Keratinocyte (primary cell): ENCODE results near the gene DCDC2C. TPM values are rescaled to one million over a fixed set of nuclear protein-coding genes. Genes with fewer than 3 reads are reported as not detected.

Experiments used
- DNase-seq: peaks from one replicate; pipeline ENCODE4 v3.0.0-alpha.2; 2011; ENCODE audit warnings: low read depth, missing footprints, low spot score
- FAIRE-seq: peaks from 2 replicates; lab custom pipeline; 2011; peaks lifted over from hg19 to GRCh38; lab: Jason Lieb, UNC
- H2AFZ ChIP-seq: 2 replicates; pipeline ENCODE4 v1.6.0; 2012; ENCODE audit warnings: low read length, control low read depth, inconsistent platforms; ENCODE audit not compliant: control insufficient read depth
- H3K27ac ChIP-seq: 2 replicates; pipeline ENCODE4 v1.5.1; 2011; ENCODE audit warnings: low read length; ENCODE audit not compliant: control insufficient read depth, insufficient read depth
- H3K27me3 ChIP-seq: 3 replicates; pipeline ENCODE4 v1.6.0; 2011; ENCODE audit warnings: low read length; ENCODE audit not compliant: control insufficient read depth, insufficient read depth; ENCODE audit errors: extremely low read depth
- H3K36me3 ChIP-seq, 2 experiments: 2 replicates in 1 of 2; 3 replicates in 1 of 2; pipeline ENCODE4 v1.5.1; 2011; ENCODE audit warnings: low read length in 2 of 2, mild to moderate bottlenecking in 1 of 2; ENCODE audit not compliant: control insufficient read depth in 2 of 2, insufficient read depth in 2 of 2; ENCODE audit errors: extremely low read depth in 1 of 2
- H3K4me1 ChIP-seq: 3 replicates; pipeline ENCODE4 v1.5.1; 2011; ENCODE audit warnings: low read length; ENCODE audit not compliant: control insufficient read depth, insufficient read depth; ENCODE audit errors: extremely low read depth
- H3K4me2 ChIP-seq: 3 replicates; pipeline ENCODE4 v1.6.0; 2011; ENCODE audit warnings: low read depth, low read length; ENCODE audit not compliant: control insufficient read depth, insufficient read depth; ENCODE audit errors: extremely low read depth
- H3K4me3 ChIP-seq, 3 experiments: fragments of 200-600 bp in 1 of 3; sonication (generic) in 1 of 3; 2 replicates in 2 of 3; 3 replicates in 1 of 3; pipeline ENCODE4 v1.5.1; 2011 to 2016; ENCODE audit warnings: low read length in 3 of 3, mild to moderate bottlenecking in 3 of 3, control low read depth in 2 of 3, inconsistent platforms in 1 of 3, low read depth in 1 of 3, mixed read lengths in 1 of 3, mixed run types in 1 of 3, moderate library complexity in 1 of 3; ENCODE audit not compliant: control insufficient read depth in 2 of 3, insufficient read depth in 2 of 3; ENCODE audit errors: extremely low read depth in 1 of 3
- H3K79me2 ChIP-seq: 2 replicates; pipeline ENCODE4 v1.6.0; 2012; ENCODE audit warnings: low read length; ENCODE audit not compliant: control insufficient read depth, insufficient read depth
- H3K9ac ChIP-seq: 3 replicates; pipeline ENCODE4 v1.6.0; 2011; ENCODE audit warnings: low read length; ENCODE audit not compliant: control insufficient read depth, insufficient read depth; ENCODE audit errors: extremely low read depth
- H3K9me1 ChIP-seq: 3 replicates; pipeline ENCODE4 v1.6.0; 2011; ENCODE audit warnings: low read length; ENCODE audit not compliant: control insufficient read depth, insufficient read depth; ENCODE audit errors: extremely low read depth
- H3K9me3 ChIP-seq: 2 replicates; pipeline ENCODE4 v1.5.1; 2012; ENCODE audit warnings: low read depth, low read length; ENCODE audit not compliant: control insufficient read depth
- H4K20me1 ChIP-seq: 3 replicates; pipeline ENCODE4 v1.6.0; 2011; ENCODE audit warnings: low read length; ENCODE audit not compliant: control insufficient read depth, insufficient read depth; ENCODE audit errors: extremely low read depth
- EZH2 ChIP-seq: IDR thresholded peaks from one replicate; pipeline ENCODE4 v1.6.1; 2012; ENCODE audit warnings: inconsistent platforms, mild to moderate bottlenecking, low read length, moderate library complexity
- dilution Hi-C: fragments of 300-500 bp; cut with MboI; formaldehyde crosslinking; loops from one replicate; pipeline ENCODE4 v1.7.0; 2020; ENCODE audit warnings: low sequenced_read_pairs; ENCODE audit not compliant: extremely low pct_ligation_motif_present
- polyA plus RNA-seq, 5 experiments: library from polyadenylated mRNA; depleted of rRNA in 3 of 5; stranded (reverse) in 3 of 5; stranded (forward) in 1 of 5; unstranded in 1 of 5; fragments of >200 nt; gene quantifications; 1 replicate in 1 of 5; 2 replicates in 3 of 5; 3 replicates in 1 of 5; pipeline versions ENCODE4 v1.2.1 to v1.2.3, GENCODE V29; 2011 to 2012; ENCODE audit warnings: missing spikeins in 2 of 5, low read depth in 1 of 5, low replicate concordance in 1 of 5
- TF ChIP-seq, protein P1 (sequence below), 3 experiments: IDR thresholded peaks in 1 of 3; conservative IDR thresholded peaks in 1 of 3; optimal IDR thresholded peaks in 1 of 3; 2 replicates in 2 of 3; 3 replicates in 1 of 3; pipeline versions ENCODE3 to v1.5.1; 2011; ENCODE audit warnings: low read length in 3 of 3, mild to moderate bottlenecking in 3 of 3, moderate library complexity in 2 of 3, control low read depth in 1 of 3, inconsistent platforms in 1 of 3; ENCODE audit not compliant: insufficient read depth in 2 of 3; ENCODE audit errors: extremely low read depth in 1 of 3

The DCDC2C gene
- polyA plus RNA-seq, 1 donor (not counting 4 experiments of a cell fraction or from before 2014, with no cell fraction given): not detected

DNA sequence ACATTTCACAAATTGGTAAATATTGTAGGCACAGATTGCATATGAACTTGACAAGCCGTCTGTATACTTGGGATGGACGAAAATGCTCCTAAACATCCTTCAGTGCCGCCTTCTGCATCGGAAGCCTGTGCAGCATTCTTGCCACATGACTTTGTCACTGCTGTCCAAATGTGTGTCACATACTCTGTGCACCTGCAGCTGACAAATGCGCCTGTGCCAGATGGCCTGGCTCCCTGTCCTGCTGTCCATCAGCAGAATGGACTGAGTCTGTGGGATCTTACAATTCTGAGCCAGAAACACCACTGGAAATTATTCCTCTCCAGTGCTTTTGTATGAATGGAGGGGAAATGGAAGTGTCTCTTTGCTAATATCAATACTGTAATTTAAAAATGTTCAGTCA is 89.9 kb downstream of the DCDC2C start:
- Histone ChIP-seq H3K36me3 (no peaks in the 10 kb centered on the region), H3K79me2 (no peaks in the 10 kb centered on the region), H3K9me1 (no peaks in the 10 kb centered on the region), H3K4me1 (peaks cover 5% of the 10 kb centered on the region), H3K27ac (no peak overlapping the region), H3K9ac (no peak overlapping the region), H3K27me3 (no peaks in the 10 kb centered on the region), H3K9me3 (no peaks in the 10 kb centered on the region), H2AFZ (no peak overlapping the region), H3K4me2 (no peak overlapping the region), H3K4me3 (no peak overlapping the region), H4K20me1 (no peaks in the 10 kb centered on the region)
- TF ChIP-seq EZH2: no peak
- TF ChIP-seq, protein P1, sequence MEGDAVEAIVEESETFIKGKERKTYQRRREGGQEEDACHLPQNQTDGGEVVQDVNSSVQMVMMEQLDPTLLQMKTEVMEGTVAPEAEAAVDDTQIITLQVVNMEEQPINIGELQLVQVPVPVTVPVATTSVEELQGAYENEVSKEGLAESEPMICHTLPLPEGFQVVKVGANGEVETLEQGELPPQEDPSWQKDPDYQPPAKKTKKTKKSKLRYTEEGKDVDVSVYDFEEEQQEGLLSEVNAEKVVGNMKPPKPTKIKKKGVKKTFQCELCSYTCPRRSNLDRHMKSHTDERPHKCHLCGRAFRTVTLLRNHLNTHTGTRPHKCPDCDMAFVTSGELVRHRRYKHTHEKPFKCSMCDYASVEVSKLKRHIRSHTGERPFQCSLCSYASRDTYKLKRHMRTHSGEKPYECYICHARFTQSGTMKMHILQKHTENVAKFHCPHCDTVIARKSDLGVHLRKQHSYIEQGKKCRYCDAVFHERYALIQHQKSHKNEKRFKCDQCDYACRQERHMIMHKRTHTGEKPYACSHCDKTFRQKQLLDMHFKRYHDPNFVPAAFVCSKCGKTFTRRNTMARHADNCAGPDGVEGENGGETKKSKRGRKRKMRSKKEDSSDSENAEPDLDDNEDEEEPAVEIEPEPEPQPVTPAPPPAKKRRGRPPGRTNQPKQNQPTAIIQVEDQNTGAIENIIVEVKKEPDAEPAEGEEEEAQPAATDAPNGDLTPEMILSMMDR (optimal IDR thresholded peaks at IDR 0.05 in 1 of 3, IDR thresholded peaks at IDR 0.05 in 1 of 3, conservative IDR thresholded peaks at IDR 0.05 in 1 of 3; ENCODE audit: extremely low read depth in 1 of 3, insufficient read depth in 2 of 3, low read length in 3 of 3): no peak
- FAIRE-seq: no peak
- no peak for DNase-seq
- dilution Hi-C loops: no loop called here

DNA sequence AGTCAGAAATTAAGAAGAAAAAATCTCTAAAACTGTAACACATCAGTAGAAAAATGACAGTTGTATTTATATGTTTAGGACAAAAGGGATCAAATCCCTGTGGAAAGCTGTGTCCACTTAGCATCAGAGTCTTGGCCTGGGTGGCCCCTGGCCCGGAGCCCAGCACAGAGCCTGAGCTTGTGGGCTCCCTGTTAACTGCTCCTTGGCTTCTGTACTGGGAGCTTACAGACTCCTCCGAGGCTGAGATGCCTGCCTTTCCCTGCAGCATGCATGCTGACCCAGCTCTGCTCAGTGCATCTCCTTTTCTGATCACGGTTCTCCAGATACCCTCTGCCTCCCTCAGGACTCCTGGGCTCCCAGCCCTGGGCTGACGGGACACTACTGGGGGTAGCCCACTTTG is 98.1 kb downstream of the DCDC2C start:
- Histone ChIP-seq H3K4me1 (no peaks in the 10 kb centered on the region), H3K36me3 (no peaks in the 10 kb centered on the region), H3K27ac (no peak overlapping the region), H3K9me3 (no peaks in the 10 kb centered on the region), H2AFZ (no peak overlapping the region), H3K9me1 (no peaks in the 10 kb centered on the region), H3K4me2 (no peak overlapping the region), H3K4me3 (no peak overlapping the region), H3K79me2 (no peaks in the 10 kb centered on the region), H3K27me3 (no peaks in the 10 kb centered on the region), H4K20me1 (no peaks in the 10 kb centered on the region), H3K9ac (no peak overlapping the region)
- DNase-seq: no peak
- FAIRE-seq: no peak
- TF ChIP-seq, protein P1 (optimal IDR thresholded peaks at IDR 0.05 in 1 of 3, IDR thresholded peaks at IDR 0.05 in 1 of 3, conservative IDR thresholded peaks at IDR 0.05 in 1 of 3; ENCODE audit: extremely low read depth in 1 of 3, insufficient read depth in 2 of 3, low read length in 3 of 3): no peak
- no peak for TF ChIP-seq EZH2
- dilution Hi-C loops: no loop called here
